GM23338 (cell line): ENCODE data around the gene HARS2.

ENCODE experiments used
- CTCF ChIP-seq, 2 experiments: fragments of 200-600 bp in 1 of 2; sonication (generic) in 1 of 2; conservative IDR thresholded peaks; 2 replicates each; pipeline versions ENCODE4 v1.5.1 to v1.6.1; 2016 to 2017; ENCODE audit warnings: antibody characterized with exemption in 2 of 2, low read depth in 2 of 2, mild to moderate bottlenecking in 2 of 2, moderate library complexity in 1 of 2
- ETS1 ChIP-seq: IDR thresholded peaks from 2 replicates; pipeline ENCODE4 v1.6.1; 2016; ENCODE audit warnings: antibody characterized with exemption
- EZH2 ChIP-seq: fragments of 200-600 bp; sonication (generic); IDR thresholded peaks from one replicate; pipeline ENCODE4 v1.8.0; 2017; ENCODE audit warnings: antibody characterized with exemption, mild to moderate bottlenecking, low read depth; ENCODE audit not compliant: unreplicated experiment
- EZH2phosphoT487 ChIP-seq: fragments of 200-600 bp; sonication (generic); IDR thresholded peaks from one replicate; pipeline ENCODE4 v1.8.1; 2018; ENCODE audit warnings: antibody characterized with exemption; ENCODE audit not compliant: unreplicated experiment
- NANOG ChIP-seq: IDR thresholded peaks from 2 replicates; pipeline ENCODE4 v1.6.1; 2016; ENCODE audit warnings: antibody characterized with exemption, borderline replicate concordance
- POLR2AphosphoS5 ChIP-seq: IDR thresholded peaks from 2 replicates; pipeline ENCODE4 v1.6.1; 2016; ENCODE audit warnings: antibody characterized with exemption, low read depth
- REST ChIP-seq: IDR thresholded peaks from one replicate; pipeline ENCODE4 v1.6.1; 2018; ENCODE audit warnings: antibody characterized with exemption; ENCODE audit not compliant: unreplicated experiment

GRCh38 chr5:140674211-140674610 is 17.0 kb upstream of the HARS2 start:
- TF ChIP-seq EZH2 (no peak), POLR2AphosphoS5 (no peak), CTCF (conservative IDR thresholded peaks at IDR 0.05; ENCODE audit: low read depth in 2 of 2) (no peak), EZH2phosphoT487 (no peak), REST (no peak), NANOG (no peak), ETS1 (no peak)
